GM23248 (cell line): ENCODE measurements around the gene CDC7. TPM values are rescaled to one million over a fixed set of nuclear protein-coding genes. Genes with fewer than 3 reads are reported as not detected.
A peak's percentile ranks its signal among the peaks of the same experiment; 100 is the strongest.

ENCODE experiments used
- DNase-seq: peaks from one replicate; pipeline ENCODE4 v3.0.0-alpha.2; 2015
- H2AFZ ChIP-seq: fragments of 200-600 bp; sonication (generic); 2 replicates; pipeline ENCODE4 v1.6.1; 2016; ENCODE audit warnings: antibody characterized with exemption
- H3F3A ChIP-seq: fragments of 200-600 bp; sonication (generic); 2 replicates; pipeline ENCODE4 v1.6.1; 2016; ENCODE audit warnings: mild to moderate bottlenecking, antibody characterized with exemption, mixed run types; ENCODE audit not compliant: insufficient read depth
- H3K27ac ChIP-seq: fragments of 200-600 bp; sonication (generic); 2 replicates; pipeline ENCODE4 v1.5.1; 2016; ENCODE audit warnings: mild to moderate bottlenecking
- H3K27me3 ChIP-seq: fragments of 200-600 bp; sonication (generic); replicated peaks from 2 replicates; pipeline ENCODE4 v1.6.1; 2016; ENCODE audit warnings: mild to moderate bottlenecking; ENCODE audit not compliant: insufficient read depth
- H3K36me3 ChIP-seq: fragments of 200-600 bp; sonication (generic); 2 replicates; pipeline ENCODE4 v1.6.1; 2016; ENCODE audit warnings: low read depth, mild to moderate bottlenecking
- H3K4me1 ChIP-seq: fragments of 200-600 bp; sonication (generic); 2 replicates; pipeline ENCODE4 v1.6.1; 2016; ENCODE audit warnings: mild to moderate bottlenecking; ENCODE audit not compliant: insufficient read depth
- H3K4me2 ChIP-seq: fragments of 200-600 bp; sonication (generic); one replicate; pipeline ENCODE4 v1.6.1; 2016; ENCODE audit warnings: mild to moderate bottlenecking; ENCODE audit not compliant: unreplicated experiment
- H3K4me3 ChIP-seq: fragments of 200-600 bp; sonication (generic); 2 replicates; pipeline ENCODE4 v1.5.1; 2016; ENCODE audit warnings: mild to moderate bottlenecking
- H3K79me2 ChIP-seq: fragments of 200-600 bp; sonication (generic); 2 replicates; pipeline ENCODE4 v1.6.1; 2016; ENCODE audit warnings: mild to moderate bottlenecking; ENCODE audit not compliant: insufficient read depth
- H3K9ac ChIP-seq: fragments of 200-600 bp; sonication (generic); 2 replicates; pipeline ENCODE4 v1.6.1; 2016; ENCODE audit warnings: mild to moderate bottlenecking
- H3K9me2 ChIP-seq: fragments of 200-600 bp; sonication (generic); 2 replicates; pipeline ENCODE4 v1.6.1; 2016; ENCODE audit warnings: mixed run types, mild to moderate bottlenecking, moderate library complexity; ENCODE audit not compliant: insufficient read depth
- H3K9me3 ChIP-seq: fragments of 200-600 bp; sonication (generic); one replicate; pipeline ENCODE4 v1.6.1; 2017; ENCODE audit warnings: low read depth
- H4K20me1 ChIP-seq: fragments of 200-600 bp; sonication (generic); 2 replicates; pipeline ENCODE4 v1.6.0; 2016; ENCODE audit not compliant: insufficient read depth
- EZH2 ChIP-seq: fragments of 200-600 bp; sonication (generic); IDR thresholded peaks from 2 replicates; pipeline ENCODE4 v1.6.1; 2018; ENCODE audit warnings: antibody characterized with exemption, mild to moderate bottlenecking; ENCODE audit not compliant: insufficient read depth, poor library complexity, severe bottlenecking
- EZH2phosphoT487 ChIP-seq: fragments of 200-600 bp; sonication (generic); IDR thresholded peaks from 2 replicates; pipeline ENCODE4 v1.6.1; 2018; ENCODE audit warnings: antibody characterized with exemption, moderate library complexity, mild to moderate bottlenecking, low read depth; ENCODE audit not compliant: insufficient read depth
- WGBS, 2 experiments: methylation state at CpG; one replicate each; pipeline ENCODE4 v1.1.6; 2015 to 2017; ENCODE audit warnings: low lambda C conversion rate in 2 of 2, low coverage in 1 of 2; ENCODE audit errors: missing lambda C conversion rate in 2 of 2; 5-methylcytosine and 5-hydroxymethylcytosine counted together
- in situ Hi-C: fragments of 300-500 bp; cut with MboI; formaldehyde crosslinking; loops from 2 replicates; pipeline ENCODE4 v1.15.0; 2020
- polyA plus RNA-seq: library from polyadenylated mRNA; unstranded; fragments of >200 nt; fragmentation: Nextera tagmentation; extraction: Ambion mirVana; gene quantifications from 2 replicates; pipeline ENCODE4 v1.2.1, GENCODE V29; 2016
- total RNA-seq: library from RNA; depleted of rRNA; stranded (reverse); fragments of >200 nt; shearing (Covaris generic); gene quantifications from 2 replicates; pipeline ENCODE4 v1.2.3, GENCODE V29; 2014

Gene CDC7
- total and polyA plus RNA-seq, 2 experiments from 2014 or later, result 3.5 to 4.7 TPM

- TF ChIP-seq EZH2, result no peak
- no peak for TF ChIP-seq EZH2phosphoT487
- no peak overlapping the region for H2AFZ ChIP-seq
- 90 to 98% methylated on average over 2 of the region's 2 CpGs for WGBS, 2 experiments
- DNase-seq, result no peak
- H3K9me3 ChIP-seq, result no peaks in the 10 kb centered on the region
- H3K4me1 ChIP-seq, result peaks cover 34% of the 10 kb centered on the region
- no peak overlapping the region for H3K9ac ChIP-seq
- H3K27ac ChIP-seq, result no peak overlapping the region
- H3K27me3 ChIP-seq, result no peaks in the 10 kb centered on the region
- H3K36me3 ChIP-seq, result no peaks in the 10 kb centered on the region
- in situ Hi-C loops, result no loop called here
- H3K79me2 ChIP-seq, result no peaks in the 10 kb centered on the region
- H3K4me3 ChIP-seq, result no peak overlapping the region
- H3K4me2 ChIP-seq, result no peak overlapping the region
- peaks cover 18% of the 10 kb centered on the region for H3F3A ChIP-seq
- no peaks in the 10 kb centered on the region for H3K9me2 ChIP-seq
- no peaks in the 10 kb centered on the region for H4K20me1 ChIP-seq
These were observed 50.3 kb downstream of the CDC7 start for GRCh38 chr1:91550961-91551360.

GRCh38 chr1:91552091-91552490 is 51.4 kb downstream of the CDC7 start:
- no peaks in the 10 kb centered on the region for H3K27me3 ChIP-seq
- no peak overlapping the region for H2AFZ ChIP-seq
- in situ Hi-C loops, result no loop called here
- no peaks in the 10 kb centered on the region for H4K20me1 ChIP-seq
- H3K27ac ChIP-seq, result peak overlapping the region; percentile 55; the same call in 1 of the 2 replicates
- H3K4me2 ChIP-seq, result peak overlapping the region; percentile 25
- no peak overlapping the region for H3K9ac ChIP-seq
- H3F3A ChIP-seq, result peaks cover 27% of the 10 kb centered on the region
- H3K36me3 ChIP-seq, result no peaks in the 10 kb centered on the region
- no peaks in the 10 kb centered on the region for H3K9me3 ChIP-seq
- DNase-seq, result peak; percentile 62
- H3K4me1 ChIP-seq, result peaks cover 43% of the 10 kb centered on the region
- H3K79me2 ChIP-seq, result no peaks in the 10 kb centered on the region
- H3K9me2 ChIP-seq, result no peaks in the 10 kb centered on the region
- TF ChIP-seq EZH2 (no peak), EZH2phosphoT487 (no peak)
- H3K4me3 ChIP-seq, result no peak overlapping the region

GRCh38 chr1:91552596-91552995 is 51.9 kb downstream of the CDC7 start:
- peaks cover 43% of the 10 kb centered on the region for H3K4me1 ChIP-seq
- no peaks in the 10 kb centered on the region for H4K20me1 ChIP-seq
- no peak overlapping the region for H3K9ac ChIP-seq
- no peaks in the 10 kb centered on the region for H3K9me2 ChIP-seq
- 49 to 52% methylated on average over 2 of the region's 2 CpGs for WGBS, 2 experiments
- H3K27ac ChIP-seq, result peak overlapping the region; percentile 55; the same call in 1 of the 2 replicates
- DNase-seq, result no peak
- in situ Hi-C loops, result no loop called here
- H3K9me3 ChIP-seq, result no peaks in the 10 kb centered on the region
- H3K79me2 ChIP-seq, result no peaks in the 10 kb centered on the region
- no peak for TF ChIP-seq EZH2
- no peak for TF ChIP-seq EZH2phosphoT487
- H3K36me3 ChIP-seq, result no peaks in the 10 kb centered on the region
- no peak overlapping the region for H3K4me3 ChIP-seq
- no peaks in the 10 kb centered on the region for H3K27me3 ChIP-seq
- H2AFZ ChIP-seq, result no peak overlapping the region
- peaks cover 29% of the 10 kb centered on the region for H3F3A ChIP-seq
- H3K4me2 ChIP-seq, result peak overlapping the region; percentile 25

- Histone ChIP-seq H2AFZ (no peak overlapping the region), H3K27me3 (no peaks in the 10 kb centered on the region), H3K4me2 (peak overlapping the region; percentile 17), H4K20me1 (no peaks in the 10 kb centered on the region), H3K9me2 (no peaks in the 10 kb centered on the region), H3K9me3 (no peaks in the 10 kb centered on the region), H3K4me3 (no peak overlapping the region), H3K9ac (no peak overlapping the region), H3K79me2 (no peaks in the 10 kb centered on the region), H3K4me1 (peaks cover 43% of the 10 kb centered on the region), H3K27ac (peak overlapping the region; percentile 55), H3K36me3 (no peaks in the 10 kb centered on the region), H3F3A (peaks cover 29% of the 10 kb centered on the region)
- in situ Hi-C loops, result no loop called here
- DNase-seq, result peak; percentile 92
- WGBS, 2 experiments, result 33 to 38% methylated on average over 3 of the region's 3 CpGs
- TF ChIP-seq EZH2phosphoT487 (no peak), EZH2 (no peak)
These were observed 52.5 kb downstream of the CDC7 start for GRCh38 chr1:91553177-91553591.

GRCh38 chr1:91555074-91555730 is 54.6 kb downstream of the CDC7 start:
- Histone ChIP-seq H4K20me1 (no peaks in the 10 kb centered on the region), H3K9ac (peak overlapping the region; percentile 46), H3K4me2 (peak overlapping the region; percentile 19), H3K36me3 (no peaks in the 10 kb centered on the region), H3K27ac (peak overlapping the region; percentile 86), H3K4me1 (peaks cover 43% of the 10 kb centered on the region), H3K9me2 (no peaks in the 10 kb centered on the region), H3K4me3 (no peak overlapping the region), H3K79me2 (no peaks in the 10 kb centered on the region), H3F3A (peaks cover 29% of the 10 kb centered on the region), H2AFZ (peak overlapping the region; percentile 59), H3K27me3 (no peaks in the 10 kb centered on the region), H3K9me3 (no peaks in the 10 kb centered on the region)
- WGBS, 2 experiments, result 50 to 56% methylated on average over 7 of the region's 7 CpGs
- in situ Hi-C loops, result no loop called here
- TF ChIP-seq EZH2 (no peak), EZH2phosphoT487 (no peak)
- DNase-seq, result peak; percentile 62
